ENCODE measurements around the gene RBM27.
"Not testable (repeated sequence)": the region's sequence is repeated elsewhere in the genome, so short reads cannot be mapped to it uniquely, and the experiment has no call there.

RBM27 gene, protein sequence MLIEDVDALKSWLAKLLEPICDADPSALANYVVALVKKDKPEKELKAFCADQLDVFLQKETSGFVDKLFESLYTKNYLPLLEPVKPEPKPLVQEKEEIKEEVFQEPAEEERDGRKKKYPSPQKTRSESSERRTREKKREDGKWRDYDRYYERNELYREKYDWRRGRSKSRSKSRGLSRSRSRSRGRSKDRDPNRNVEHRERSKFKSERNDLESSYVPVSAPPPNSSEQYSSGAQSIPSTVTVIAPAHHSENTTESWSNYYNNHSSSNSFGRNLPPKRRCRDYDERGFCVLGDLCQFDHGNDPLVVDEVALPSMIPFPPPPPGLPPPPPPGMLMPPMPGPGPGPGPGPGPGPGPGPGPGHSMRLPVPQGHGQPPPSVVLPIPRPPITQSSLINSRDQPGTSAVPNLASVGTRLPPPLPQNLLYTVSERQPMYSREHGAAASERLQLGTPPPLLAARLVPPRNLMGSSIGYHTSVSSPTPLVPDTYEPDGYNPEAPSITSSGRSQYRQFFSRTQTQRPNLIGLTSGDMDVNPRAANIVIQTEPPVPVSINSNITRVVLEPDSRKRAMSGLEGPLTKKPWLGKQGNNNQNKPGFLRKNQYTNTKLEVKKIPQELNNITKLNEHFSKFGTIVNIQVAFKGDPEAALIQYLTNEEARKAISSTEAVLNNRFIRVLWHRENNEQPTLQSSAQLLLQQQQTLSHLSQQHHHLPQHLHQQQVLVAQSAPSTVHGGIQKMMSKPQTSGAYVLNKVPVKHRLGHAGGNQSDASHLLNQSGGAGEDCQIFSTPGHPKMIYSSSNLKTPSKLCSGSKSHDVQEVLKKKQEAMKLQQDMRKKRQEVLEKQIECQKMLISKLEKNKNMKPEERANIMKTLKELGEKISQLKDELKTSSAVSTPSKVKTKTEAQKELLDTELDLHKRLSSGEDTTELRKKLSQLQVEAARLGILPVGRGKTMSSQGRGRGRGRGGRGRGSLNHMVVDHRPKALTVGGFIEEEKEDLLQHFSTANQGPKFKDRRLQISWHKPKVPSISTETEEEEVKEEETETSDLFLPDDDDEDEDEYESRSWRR

GRCh38 chr5:146203011-146203871 lies at the start of gene RBM27:
RBM27 (plus strand) TSS chr5:146203605; CDS start chr5:146203766, 161 bp downstream.
- peak; percentile 96 for DNase-seq

DNA sequence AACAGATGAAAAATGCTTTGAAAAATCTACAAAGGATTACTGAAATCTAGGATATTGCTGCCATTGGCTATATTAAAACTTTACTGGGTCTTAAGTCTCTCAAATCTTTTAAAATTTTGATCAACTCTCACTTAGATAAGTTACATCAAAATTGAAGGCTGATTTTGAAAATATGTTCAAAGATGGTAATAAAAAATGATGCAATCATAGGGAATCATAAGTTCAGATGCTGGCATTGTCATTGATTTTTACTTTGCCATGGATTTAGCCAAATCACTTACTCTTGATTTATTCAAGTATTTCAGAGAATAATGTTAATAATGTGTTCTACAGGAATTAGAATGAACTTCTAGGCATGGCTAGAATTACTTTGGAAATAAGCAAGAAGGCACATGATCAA lies 45.1 kb upstream of the RBM27 start:
- no peak for DNase-seq

DNA sequence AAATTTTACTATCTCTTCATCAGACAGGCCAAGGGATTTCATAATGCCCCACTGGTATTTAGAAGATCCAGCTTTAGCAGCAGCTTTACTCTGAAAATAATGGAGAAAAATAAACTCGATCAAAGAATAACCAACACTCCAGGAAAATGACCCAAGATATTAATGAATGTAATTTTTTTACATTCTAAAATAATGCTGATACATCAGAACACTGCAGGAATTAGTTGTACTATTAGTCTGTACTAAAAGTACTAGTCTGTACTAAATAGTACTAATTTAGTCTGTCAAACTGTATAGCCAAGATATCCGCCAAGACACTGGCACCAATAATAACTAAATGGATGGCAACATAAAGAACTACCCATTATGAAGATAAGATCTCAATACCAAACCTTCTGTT lies 39.0 kb upstream of the RBM27 start:
- DNase-seq = no peak

GRCh38 chr5:146165460-146165859 lies 37.9 kb upstream of the RBM27 start:
- DNase-seq = no peak

GRCh38 chr5:146165903-146166302 lies 37.5 kb upstream of the RBM27 start:
- DNase-seq = no peak

- DNase-seq = no peak
Observed at GRCh38 chr5:146169076-146169475, 34.3 kb upstream of the RBM27 start.

GRCh38 chr5:146173049-146173448 lies 30.4 kb upstream of the RBM27 start:
- DNase-seq = not testable (repeated sequence)

GRCh38 chr5:146173597-146173996 lies 29.8 kb upstream of the RBM27 start:
- DNase-seq = no peak

- no peak for DNase-seq
Observed at GRCh38 chr5:146176805-146177204, 26.6 kb upstream of the RBM27 start.

- DNase-seq = no peak
Observed at GRCh38 chr5:146179696-146180095, 23.7 kb upstream of the RBM27 start.

GRCh38 chr5:146183403-146183802 lies 20.0 kb upstream of the RBM27 start:
- not testable (repeated sequence) for DNase-seq

DNA sequence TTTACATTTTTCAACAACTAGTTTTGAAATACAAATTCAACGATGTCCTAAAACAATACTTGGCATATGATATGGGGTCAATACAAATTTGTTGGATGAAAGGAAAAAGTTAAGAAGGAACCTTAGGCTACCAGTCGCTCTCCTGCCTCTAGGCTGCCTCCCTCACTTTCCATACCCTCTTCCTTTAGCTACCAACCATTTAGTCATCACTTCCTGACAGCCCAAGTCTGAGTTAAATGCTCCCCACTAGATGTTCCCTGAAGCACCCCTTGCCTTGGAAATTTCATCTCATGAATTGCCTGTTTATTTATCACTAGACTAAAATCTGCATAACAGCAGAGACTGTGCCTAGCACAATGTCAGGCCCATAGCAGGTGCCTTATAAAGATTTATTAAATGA lies 18.2 kb upstream of the RBM27 start:
- no peak for DNase-seq

GRCh38 chr5:146188358-146188757 lies 15.0 kb upstream of the RBM27 start:
- DNase-seq = no peak

DNA sequence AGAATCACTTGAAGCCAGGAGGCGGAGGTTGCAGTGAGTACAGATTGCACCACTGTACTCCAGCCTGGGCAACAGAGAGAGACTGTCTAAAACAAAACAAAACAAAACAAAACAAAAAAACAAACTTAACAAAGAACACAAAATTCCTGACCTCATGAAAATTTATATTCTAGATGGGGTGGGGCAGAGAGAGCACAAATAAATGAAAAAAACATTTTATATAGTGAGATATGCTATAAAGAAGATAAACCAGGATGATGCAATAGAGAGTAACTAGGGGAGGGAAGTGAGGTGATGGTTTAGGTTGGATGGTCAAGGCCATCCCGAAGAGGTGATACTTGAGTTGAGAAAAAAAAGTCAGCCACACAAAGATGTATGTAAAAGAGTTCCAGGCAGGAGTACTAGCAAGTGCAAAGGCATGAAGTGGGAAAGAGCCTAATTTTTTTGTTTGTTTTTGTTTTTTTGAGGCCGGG lies 10.8 kb upstream of the RBM27 start:
- no peak for DNase-seq

DNA sequence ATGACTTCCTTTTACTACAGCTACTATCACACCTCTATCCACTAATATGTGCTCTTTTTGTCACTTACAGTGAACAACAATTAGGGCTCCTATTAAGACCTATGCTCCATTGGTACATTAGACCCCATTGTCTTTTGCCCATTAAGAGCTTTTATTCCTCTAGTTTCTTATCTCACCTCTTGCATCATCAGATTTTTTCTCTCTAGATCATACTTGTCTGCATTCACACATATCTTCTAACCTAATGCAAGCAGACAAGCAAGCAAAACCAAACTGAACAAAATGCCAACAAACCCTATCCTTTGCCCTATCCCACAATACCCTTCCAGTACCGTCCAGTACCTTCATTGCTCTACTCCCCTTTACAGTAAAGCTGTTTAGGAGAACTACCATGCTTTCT lies 10.1 kb upstream of the RBM27 start:
- DNase-seq = no peak

- not testable (repeated sequence) for DNase-seq
Observed at GRCh38 chr5:146194997-146195396, 8.4 kb upstream of the RBM27 start.

DNA sequence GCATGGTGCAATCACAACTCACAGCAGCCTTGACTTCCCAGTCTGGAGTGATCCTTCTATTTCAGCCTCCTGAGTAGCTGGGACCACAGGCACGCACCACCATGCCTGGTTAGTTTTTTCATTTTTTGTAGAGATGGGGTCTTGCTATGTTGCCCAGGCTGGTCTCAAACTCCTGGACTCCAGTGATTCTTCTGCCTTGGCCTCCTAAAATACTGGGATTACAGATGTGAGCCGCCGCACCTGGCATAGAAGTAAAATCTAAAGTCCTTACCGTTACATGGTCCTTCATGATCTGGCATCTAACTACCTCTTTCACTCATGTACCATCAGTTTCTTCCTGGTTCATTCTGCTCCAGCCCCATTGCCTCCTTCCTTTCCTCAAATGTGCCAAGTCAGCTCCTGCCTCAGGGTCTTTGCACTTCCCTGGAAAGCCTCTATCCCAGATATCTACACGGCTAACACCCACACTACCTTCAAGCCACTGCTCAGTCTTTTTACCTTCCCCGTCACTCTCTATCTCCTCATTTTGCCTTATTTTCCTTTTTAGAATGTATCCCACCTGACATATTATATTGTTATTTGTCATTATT lies 6.9 kb upstream of the RBM27 start:
- no peak for DNase-seq

DNA sequence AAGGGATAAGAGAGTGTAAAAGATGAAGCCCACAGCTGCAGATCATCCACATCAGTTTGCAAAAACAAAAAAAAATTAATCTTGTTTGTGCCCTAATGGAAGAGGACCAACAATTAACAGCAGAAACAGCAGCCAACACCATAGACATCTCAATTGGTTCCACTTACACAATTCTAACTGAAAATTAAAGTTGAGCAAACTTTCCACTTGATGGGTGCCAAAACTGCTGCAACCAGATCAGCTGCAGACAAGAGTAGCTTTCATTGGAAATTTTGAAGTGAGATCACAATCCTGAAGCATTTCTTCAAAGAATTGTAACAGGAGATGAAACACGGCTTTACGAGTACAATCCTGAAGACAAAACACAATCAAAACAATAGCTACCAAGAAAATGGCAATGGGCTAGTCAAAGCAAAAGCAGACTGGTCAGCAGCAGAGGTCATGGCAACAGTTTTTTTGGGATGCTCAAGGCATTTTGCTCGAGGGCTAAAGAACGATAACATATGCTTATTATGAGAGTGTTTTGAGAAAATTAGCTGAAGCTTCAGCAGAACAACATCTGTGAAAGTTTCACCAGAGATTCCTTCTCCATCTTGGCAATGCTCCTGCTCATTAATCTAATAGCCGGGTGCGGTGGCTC lies 4.1 kb upstream of the RBM27 start:
- DNase-seq = no peak

DNA sequence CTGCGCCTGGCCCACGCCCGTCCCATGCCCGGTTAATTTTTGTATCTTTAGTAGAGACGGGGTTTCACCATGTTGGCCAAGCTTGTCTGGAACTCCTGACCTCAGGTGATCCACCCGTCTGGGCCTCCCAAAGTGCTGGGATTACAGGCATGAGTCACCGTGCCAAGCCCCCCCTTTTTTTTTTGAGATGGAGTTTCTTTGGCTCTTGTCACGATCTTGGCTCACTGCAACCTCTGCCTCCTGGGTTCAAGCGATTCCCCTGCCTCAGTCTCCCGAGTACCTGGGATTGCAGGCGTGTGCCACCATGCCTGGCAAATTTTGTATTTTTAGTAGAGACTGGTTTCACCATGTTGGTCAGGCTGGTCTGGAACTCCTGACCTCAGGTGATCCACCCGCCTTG lies 1.6 kb upstream of the RBM27 start:
- not testable (repeated sequence) for DNase-seq

DNA sequence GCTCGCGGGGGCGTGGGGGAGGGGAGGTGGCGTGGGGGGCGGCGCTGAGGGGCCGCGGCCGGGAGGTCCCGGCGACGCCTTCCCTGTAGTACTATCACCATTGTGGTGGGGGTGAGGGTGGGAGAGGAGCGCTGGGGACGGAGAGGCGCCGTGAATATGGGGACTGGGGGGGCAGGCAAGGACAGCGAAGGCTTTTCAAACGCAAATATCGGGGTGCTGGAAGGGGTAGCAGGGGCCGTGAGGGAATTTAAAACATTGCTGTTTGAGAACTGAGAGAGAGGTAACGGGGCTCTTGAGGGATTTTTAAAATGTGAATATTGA lies 427 bp downstream of the RBM27 start:
- no peak for DNase-seq

GRCh38 chr5:146205499-146206202 lies 2.2 kb downstream of the RBM27 start:
- no peak for DNase-seq

Data from NCI-H2171 treated with DMSO at 0.1 percent for 48 hours (cell line).